HepG2 (cell line): ENCODE results near the gene TNFSF13. TPM values are rescaled to one million over a fixed set of nuclear protein-coding genes. Genes with fewer than 3 reads are reported as not detected.

Experiments used
- CBX5 ChIP-seq: sonication (generic); formaldehyde crosslinking; IDR thresholded peaks from 2 replicates; pipeline ENCODE4 v1.4.0; 2020; ENCODE audit warnings: missing genetic modification reagents, borderline replicate concordance
- DR1 ChIP-seq: sonication (generic); formaldehyde crosslinking; IDR thresholded peaks from 2 replicates; pipeline ENCODE4 v1.8.0; 2021; ENCODE audit warnings: mild to moderate bottlenecking, missing genetic modification reagents, inconsistent platforms
- GATAD2A ChIP-seq: IDR thresholded peaks from 2 replicates; pipeline ENCODE4 v1.6.1; 2016
- HNF4G ChIP-seq, 2 experiments: sonication (generic) in 1 of 2; formaldehyde crosslinking in 1 of 2; IDR thresholded peaks; 2 replicates each; pipeline versions ENCODE4 v1.4.0 to v1.6.1; 2011 to 2020; ENCODE audit warnings: borderline replicate concordance in 2 of 2, low read depth in 2 of 2, mild to moderate bottlenecking in 2 of 2, low read length in 1 of 2, missing genetic modification reagents in 1 of 2, moderate library complexity in 1 of 2
- MXI1 ChIP-seq: IDR thresholded peaks from 3 replicates; pipeline ENCODE4 v1.6.1; 2012; ENCODE audit warnings: low read depth, low read length, inconsistent platforms, borderline replicate concordance
- RCOR2 ChIP-seq: IDR thresholded peaks from 2 replicates; pipeline ENCODE4 v1.6.1; 2016; ENCODE audit warnings: missing biosample characterization, missing genetic modification reagents
- SIX4 ChIP-seq: sonication (generic); formaldehyde crosslinking; IDR thresholded peaks from 2 replicates; pipeline ENCODE4 v1.4.0; 2020; ENCODE audit warnings: missing genetic modification reagents
- SNAI1 ChIP-seq: sonication (generic); formaldehyde crosslinking; IDR thresholded peaks from 2 replicates; pipeline ENCODE4 v1.5.0; 2020; ENCODE audit warnings: mild to moderate bottlenecking, missing genetic modification reagents, borderline replicate concordance
- TCF7L2 ChIP-seq: IDR thresholded peaks from 2 replicates; pipeline ENCODE4 v1.6.1; 2011; ENCODE audit warnings: mild to moderate bottlenecking, low read depth, low read length, moderate library complexity
- ZKSCAN5 ChIP-seq: sonication (generic); formaldehyde crosslinking; IDR thresholded peaks from 2 replicates; pipeline ENCODE4 v1.5.1; 2020; ENCODE audit warnings: mild to moderate bottlenecking, missing genetic modification reagents
- ZNF274 ChIP-seq: sonication (generic); formaldehyde crosslinking; IDR thresholded peaks from 2 replicates; pipeline ENCODE4 v1.5.1; 2020; ENCODE audit warnings: mild to moderate bottlenecking, missing genetic modification reagents
- ZNF383 ChIP-seq: sonication (generic); formaldehyde crosslinking; IDR thresholded peaks from 2 replicates; pipeline ENCODE4 v1.4.0; 2020; ENCODE audit warnings: missing genetic modification reagents, mild to moderate bottlenecking, borderline replicate concordance
- ZNF563 ChIP-seq: sonication (generic); formaldehyde crosslinking; IDR thresholded peaks from 2 replicates; pipeline ENCODE4 v1.8.0; 2022; ENCODE audit warnings: mild to moderate bottlenecking, moderate library complexity, missing genetic modification reagents
- polyA plus RNA-seq, 8 experiments: library from polyadenylated mRNA; depleted of rRNA in 3 of 8; stranded (reverse) in 7 of 8; unstranded in 1 of 8; fragments of >200 nt; fragmentation: Illumina TruSeq in 4 of 8; extraction: Trizol in 4 of 8; gene quantifications; 2 replicates each; pipeline versions ENCODE4 v1.2.1 to v1.2.3, GENCODE V29; 2011 to 2016; ENCODE audit warnings: low read depth in 4 of 8, missing spikeins in 1 of 8, mixed read lengths in 1 of 8; ENCODE audit not compliant: insufficient read depth in 1 of 8
- total RNA-seq, 5 experiments: library from RNA; depleted of rRNA; stranded (reverse); fragments of >200 nt; fragmentation: Illumina TruSeq; extraction: Trizol; gene quantifications; 2 replicates each; pipeline ENCODE4 v1.2.3, GENCODE V29; 2016; ENCODE audit warnings: low read depth in 1 of 5
- TF ChIP-seq, protein P1 (sequence below): sonication (generic); formaldehyde crosslinking; IDR thresholded peaks from 2 replicates; pipeline ENCODE4 v1.5.1; 2020; ENCODE audit warnings: mild to moderate bottlenecking, missing genetic modification reagents, moderate library complexity
- TF ChIP-seq, protein P2 (sequence below): sonication (generic); formaldehyde crosslinking; IDR thresholded peaks from 2 replicates; pipeline ENCODE4 v1.5.0; 2020; ENCODE audit warnings: missing genetic modification reagents
- TF ChIP-seq, protein P3 (sequence below): sonication (generic); formaldehyde crosslinking; IDR thresholded peaks from 2 replicates; pipeline ENCODE4 v1.5.0; 2020; ENCODE audit warnings: mild to moderate bottlenecking, missing genetic modification reagents
- TF ChIP-seq, protein P4 (sequence below): sonication (generic); formaldehyde crosslinking; IDR thresholded peaks from 2 replicates; pipeline ENCODE4 v1.5.0; 2020; ENCODE audit warnings: missing genetic modification reagents, mild to moderate bottlenecking, borderline replicate concordance
- TF ChIP-seq, protein P5 (sequence below), 2 experiments: sonication (generic) in 1 of 2; formaldehyde crosslinking in 1 of 2; IDR thresholded peaks; 2 replicates each; pipeline versions ENCODE4 v1.4.0 to v1.6.1; 2018 to 2020; ENCODE audit warnings: missing genetic modification reagents in 2 of 2, borderline replicate concordance in 1 of 2, low read depth in 1 of 2, mild to moderate bottlenecking in 1 of 2, missing biosample characterization in 1 of 2
- TF ChIP-seq, protein P6 (sequence below): IDR thresholded peaks from 2 replicates; pipeline ENCODE4 v1.6.1; 2018; ENCODE audit warnings: missing genetic modification reagents

The TNFSF13 gene
- total and polyA plus RNA-seq, 2 of the 13 experiments (the other 11 are each of a cell fraction or from before 2014, with no cell fraction given) = 2.5 to 3.3 TPM

DNA sequence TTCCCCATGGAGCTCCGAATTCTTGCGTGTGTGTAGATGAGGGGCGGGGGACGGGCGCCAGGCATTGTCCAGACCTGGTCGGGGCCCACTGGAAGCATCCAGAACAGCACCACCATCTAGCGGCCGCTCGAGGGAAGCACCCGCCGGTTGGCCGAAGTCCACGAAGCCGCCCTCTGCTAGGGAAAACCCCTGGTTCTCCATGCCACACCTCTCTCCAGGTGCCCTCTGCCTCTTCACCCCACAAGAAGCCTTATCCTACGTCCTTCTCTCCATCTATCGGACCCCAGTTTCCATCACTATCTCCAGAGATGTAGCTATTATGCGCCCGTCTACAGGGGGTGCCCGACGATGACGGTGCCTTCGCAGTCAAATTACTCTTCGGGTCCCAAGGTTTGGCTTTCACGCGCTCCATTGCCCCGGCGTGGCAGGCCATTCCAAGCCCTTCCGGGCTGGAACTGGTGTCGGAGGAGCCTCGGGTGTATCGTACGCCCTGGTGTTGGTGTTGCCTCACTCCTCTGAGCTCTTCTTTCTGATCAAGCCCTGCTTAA lies 2.6 kb downstream of the TNFSF13 start (continued):
- TF ChIP-seq, protein P1, sequence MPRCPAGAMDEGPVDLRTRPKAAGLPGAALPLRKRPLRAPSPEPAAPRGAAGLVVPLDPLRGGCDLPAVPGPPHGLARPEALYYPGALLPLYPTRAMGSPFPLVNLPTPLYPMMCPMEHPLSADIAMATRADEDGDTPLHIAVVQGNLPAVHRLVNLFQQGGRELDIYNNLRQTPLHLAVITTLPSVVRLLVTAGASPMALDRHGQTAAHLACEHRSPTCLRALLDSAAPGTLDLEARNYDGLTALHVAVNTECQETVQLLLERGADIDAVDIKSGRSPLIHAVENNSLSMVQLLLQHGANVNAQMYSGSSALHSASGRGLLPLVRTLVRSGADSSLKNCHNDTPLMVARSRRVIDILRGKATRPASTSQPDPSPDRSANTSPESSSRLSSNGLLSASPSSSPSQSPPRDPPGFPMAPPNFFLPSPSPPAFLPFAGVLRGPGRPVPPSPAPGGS (CRISPR knock-in tag) = peak; percentile 74; the same call in 1 of the 2 replicates
- no peak for TF ChIP-seq ZNF383 (CRISPR knock-in tag)
- TF ChIP-seq, protein P2, sequence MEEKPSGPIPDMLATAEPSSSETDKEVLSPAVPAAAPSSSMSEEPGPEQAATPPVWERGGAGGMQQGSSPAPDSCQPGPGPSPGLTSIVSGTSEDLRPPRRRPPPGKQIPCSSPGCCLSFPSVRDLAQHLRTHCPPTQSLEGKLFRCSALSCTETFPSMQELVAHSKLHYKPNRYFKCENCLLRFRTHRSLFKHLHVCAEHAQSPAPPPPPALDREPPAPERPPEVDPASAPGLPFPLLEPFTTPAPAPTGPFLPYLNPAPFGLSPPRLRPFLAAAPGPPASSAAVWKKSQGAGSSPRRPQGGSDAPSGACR (CRISPR knock-in tag) = no peak
- no peak for TF ChIP-seq ZNF563 (CRISPR knock-in tag)
- TF ChIP-seq ZNF274 = 0 out of 2 replicates have a peak, but pooled peaks have one; percentile 10
- TF ChIP-seq RCOR2 = no peak
- TF ChIP-seq HNF4G (IDR thresholded peaks at IDR 0.05; ENCODE audit: borderline replicate concordance, low read depth, low read length) = peak; percentile 58; the same call in 1 of the 2 replicates
- no peak for TF ChIP-seq HNF4G (CRISPR knock-in tag; IDR thresholded peaks at IDR 0.05; ENCODE audit: borderline replicate concordance, low read depth)
- no peak for TF ChIP-seq TCF7L2
- 0 out of 2 replicates have a peak, but pooled peaks have one; percentile 43 for TF ChIP-seq DR1
- TF ChIP-seq, protein P3, sequence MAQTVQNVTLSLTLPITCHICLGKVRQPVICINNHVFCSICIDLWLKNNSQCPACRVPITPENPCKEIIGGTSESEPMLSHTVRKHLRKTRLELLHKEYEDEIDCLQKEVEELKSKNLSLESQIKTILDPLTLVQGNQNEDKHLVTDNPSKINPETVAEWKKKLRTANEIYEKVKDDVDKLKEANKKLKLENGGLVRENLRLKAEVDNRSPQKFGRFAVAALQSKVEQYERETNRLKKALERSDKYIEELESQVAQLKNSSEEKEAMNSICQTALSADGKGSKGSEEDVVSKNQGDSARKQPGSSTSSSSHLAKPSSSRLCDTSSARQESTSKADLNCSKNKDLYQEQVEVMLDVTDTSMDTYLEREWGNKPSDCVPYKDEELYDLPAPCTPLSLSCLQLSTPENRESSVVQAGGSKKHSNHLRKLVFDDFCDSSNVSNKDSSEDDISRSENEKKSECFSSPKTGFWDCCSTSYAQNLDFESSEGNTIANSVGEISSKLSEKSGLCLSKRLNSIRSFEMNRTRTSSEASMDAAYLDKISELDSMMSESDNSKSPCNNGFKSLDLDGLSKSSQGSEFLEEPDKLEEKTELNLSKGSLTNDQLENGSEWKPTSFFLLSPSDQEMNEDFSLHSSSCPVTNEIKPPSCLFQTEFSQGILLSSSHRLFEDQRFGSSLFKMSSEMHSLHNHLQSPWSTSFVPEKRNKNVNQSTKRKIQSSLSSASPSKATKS (CRISPR knock-in tag) = no peak
- TF ChIP-seq GATAD2A (CRISPR knock-in tag) = peak; percentile 13; the same call in 1 of the 2 replicates
- TF ChIP-seq ZKSCAN5 (CRISPR knock-in tag) = no peak
- TF ChIP-seq, protein P4, sequence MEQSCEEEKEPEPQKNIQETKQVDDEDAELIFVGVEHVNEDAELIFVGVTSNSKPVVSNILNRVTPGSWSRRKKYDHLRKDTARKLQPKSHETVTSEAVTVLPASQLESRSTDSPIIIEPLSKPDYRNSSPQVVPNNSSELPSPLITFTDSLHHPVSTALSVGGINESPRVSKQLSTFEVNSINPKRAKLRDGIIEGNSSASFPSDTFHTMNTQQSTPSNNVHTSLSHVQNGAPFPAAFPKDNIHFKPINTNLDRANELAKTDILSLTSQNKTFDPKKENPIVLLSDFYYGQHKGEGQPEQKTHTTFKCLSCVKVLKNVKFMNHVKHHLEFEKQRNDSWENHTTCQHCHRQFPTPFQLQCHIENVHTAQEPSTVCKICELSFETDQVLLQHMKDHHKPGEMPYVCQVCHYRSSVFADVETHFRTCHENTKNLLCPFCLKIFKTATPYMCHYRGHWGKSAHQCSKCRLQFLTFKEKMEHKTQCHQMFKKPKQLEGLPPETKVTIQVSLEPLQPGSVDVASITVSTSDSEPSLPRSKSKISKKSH = peak; percentile 19; the same call in 1 of the 2 replicates
- TF ChIP-seq, protein P5, sequence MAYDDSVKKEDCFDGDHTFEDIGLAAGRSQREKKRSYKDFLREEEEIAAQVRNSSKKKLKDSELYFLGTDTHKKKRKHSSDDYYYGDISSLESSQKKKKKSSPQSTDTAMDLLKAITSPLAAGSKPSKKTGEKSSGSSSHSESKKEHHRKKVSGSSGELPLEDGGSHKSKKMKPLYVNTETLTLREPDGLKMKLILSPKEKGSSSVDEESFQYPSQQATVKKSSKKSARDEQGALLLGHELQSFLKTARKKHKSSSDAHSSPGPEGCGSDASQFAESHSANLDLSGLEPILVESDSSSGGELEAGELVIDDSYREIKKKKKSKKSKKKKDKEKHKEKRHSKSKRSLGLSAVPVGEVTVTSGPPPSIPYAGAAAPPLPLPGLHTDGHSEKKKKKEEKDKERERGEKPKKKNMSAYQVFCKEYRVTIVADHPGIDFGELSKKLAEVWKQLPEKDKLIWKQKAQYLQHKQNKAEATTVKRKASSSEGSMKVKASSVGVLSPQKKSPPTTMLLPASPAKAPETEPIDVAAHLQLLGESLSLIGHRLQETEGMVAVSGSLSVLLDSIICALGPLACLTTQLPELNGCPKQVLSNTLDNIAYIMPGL (CRISPR knock-in tag; IDR thresholded peaks at IDR 0.05; ENCODE audit: borderline replicate concordance in 1 of 2, low read depth in 1 of 2) = peak in 1 of 2 experiments; percentile 70; a peak in 2 of 4 replicates
- peak; percentile 73; the same call in 1 of the 2 replicates for TF ChIP-seq SNAI1 (CRISPR knock-in tag)
- TF ChIP-seq MXI1 = peak; percentile 71; the same call in 2 of the 3 replicates
- no peak for TF ChIP-seq CBX5 (CRISPR knock-in tag)
- no peak for TF ChIP-seq SIX4 (CRISPR knock-in tag)
- TF ChIP-seq, protein P6, sequence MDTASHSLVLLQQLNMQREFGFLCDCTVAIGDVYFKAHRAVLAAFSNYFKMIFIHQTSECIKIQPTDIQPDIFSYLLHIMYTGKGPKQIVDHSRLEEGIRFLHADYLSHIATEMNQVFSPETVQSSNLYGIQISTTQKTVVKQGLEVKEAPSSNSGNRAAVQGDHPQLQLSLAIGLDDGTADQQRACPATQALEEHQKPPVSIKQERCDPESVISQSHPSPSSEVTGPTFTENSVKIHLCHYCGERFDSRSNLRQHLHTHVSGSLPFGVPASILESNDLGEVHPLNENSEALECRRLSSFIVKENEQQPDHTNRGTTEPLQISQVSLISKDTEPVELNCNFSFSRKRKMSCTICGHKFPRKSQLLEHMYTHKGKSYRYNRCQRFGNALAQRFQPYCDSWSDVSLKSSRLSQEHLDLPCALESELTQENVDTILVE (CRISPR knock-in tag) = no peak
